Epithelial cell of esophagus (primary cell): Measurements from ENCODE around the gene CDK14.

ENCODE experiments used
- DNase-seq: peaks from one replicate; pipeline ENCODE4 v3.0.0; 2010; ENCODE audit warnings: low read depth
- H3K4me3 ChIP-seq: 2 replicates; pipeline ENCODE4 v1.5.1; 2011; ENCODE audit warnings: mild to moderate bottlenecking, low read length, control low read depth
- CTCF ChIP-seq: IDR thresholded peaks from 2 replicates; pipeline ENCODE4 v1.5.1; 2011; ENCODE audit warnings: low read depth, mild to moderate bottlenecking, low read length, control low read depth, inconsistent platforms; ENCODE audit not compliant: insufficient read depth; ENCODE audit errors: missing control alignments

The CDK14 gene

GRCh38 chr7:91182819-91183764 is 587.0 kb downstream of the CDK14 start:
- DNase-seq = peak; percentile 89
- TF ChIP-seq CTCF = no peak
- no peak overlapping the region for H3K4me3 ChIP-seq

GRCh38 chr7:91185771-91186170 is 589.6 kb downstream of the CDK14 start:
- no peak for TF ChIP-seq CTCF
- no peak overlapping the region for H3K4me3 ChIP-seq
- DNase-seq = no peak

- no peak for TF ChIP-seq CTCF
- DNase-seq = no peak
- H3K4me3 ChIP-seq = no peak overlapping the region
These were observed 590.9 kb downstream of the CDK14 start for GRCh38 chr7:91187061-91187460.

- no peak overlapping the region for H3K4me3 ChIP-seq
- DNase-seq = no peak
- TF ChIP-seq CTCF = no peak
These were observed 595.6 kb downstream of the CDK14 start for GRCh38 chr7:91191771-91192170.

GRCh38 chr7:91193141-91193540 is 597.0 kb downstream of the CDK14 start:
- H3K4me3 ChIP-seq = no peak overlapping the region
- TF ChIP-seq CTCF = no peak
- DNase-seq = no peak

- DNase-seq = no peak
- H3K4me3 ChIP-seq = no peak overlapping the region
- no peak for TF ChIP-seq CTCF
These were observed 598.7 kb downstream of the CDK14 start for GRCh38 chr7:91194841-91195240.

GRCh38 chr7:91196058-91196457 is 599.9 kb downstream of the CDK14 start:
- H3K4me3 ChIP-seq = no peak overlapping the region
- no peak for DNase-seq
- TF ChIP-seq CTCF = no peak
